GM13977 (cell line): ENCODE measurements around the gene EML6.

Experiments
- DNase-seq: peaks from one replicate; pipeline ENCODE4 v3.0.0; 2012; ENCODE audit warnings: low spot score
- CTCF ChIP-seq: IDR thresholded peaks from 2 replicates; pipeline ENCODE4 v1.5.1; 2012; ENCODE audit warnings: mild to moderate bottlenecking, control low read depth; ENCODE audit not compliant: insufficient read depth; ENCODE audit errors: extremely low read depth, missing control alignments
- in situ Hi-C: fragments of 300-500 bp; cut with MboI; formaldehyde crosslinking; loops from one replicate; pipeline ENCODE4 v1.12.0; 2022; ENCODE audit warnings: low sequenced_read_pairs, low pct_unique_long_range_greater_than_20kb, mixed read lengths, inconsistent platforms; ENCODE audit not compliant: unreplicated experiment

Gene EML6

GRCh38 chr2:54927751-54928615, 204.5 kb downstream of the EML6 start:
- TF ChIP-seq CTCF, result no peak

GRCh38 chr2:54928719-54929118, 205.3 kb downstream of the EML6 start:
- in situ Hi-C loops, result no loop called here
- TF ChIP-seq CTCF, result no peak
- no peak for DNase-seq

More at GRCh38 chr2:54927751-54928615, 204.5 kb downstream of the EML6 start:
- DNase-seq, result no peak
- in situ Hi-C loops, result no loop called here

GRCh38 chr2:54931473-54931872, 208.0 kb downstream of the EML6 start:
- no peak for TF ChIP-seq CTCF
- DNase-seq, result no peak
- in situ Hi-C loops, result no loop called here

- in situ Hi-C loops, result no loop called here
- TF ChIP-seq CTCF, result no peak
- DNase-seq, result no peak
Measured at GRCh38 chr2:54935389-54935788, 211.9 kb downstream of the EML6 start.

GRCh38 chr2:54936766-54937165, 213.3 kb downstream of the EML6 start:
- TF ChIP-seq CTCF, result no peak
- in situ Hi-C loops, result no loop called here

GRCh38 chr2:54939446-54940118, 216.1 kb downstream of the EML6 start:
- in situ Hi-C loops, result no loop called here
- no peak for DNase-seq
- no peak for TF ChIP-seq CTCF

More at GRCh38 chr2:54936766-54937165, 213.3 kb downstream of the EML6 start:
- DNase-seq, result no peak
